DLD1 (cell line): ENCODE measurements around the gene PTGER1.

Experiments
- in situ Hi-C: cut with HindIII; loops from 2 replicates; pipeline ENCODE4 v1.10.0; 2017; ENCODE audit warnings: low sequenced_read_pairs

PTGER1 gene

GRCh38 chr19:14502334-14503092, 27.4 kb upstream of the PTGER1 start:
- in situ Hi-C loops: no loop called here

DNA sequence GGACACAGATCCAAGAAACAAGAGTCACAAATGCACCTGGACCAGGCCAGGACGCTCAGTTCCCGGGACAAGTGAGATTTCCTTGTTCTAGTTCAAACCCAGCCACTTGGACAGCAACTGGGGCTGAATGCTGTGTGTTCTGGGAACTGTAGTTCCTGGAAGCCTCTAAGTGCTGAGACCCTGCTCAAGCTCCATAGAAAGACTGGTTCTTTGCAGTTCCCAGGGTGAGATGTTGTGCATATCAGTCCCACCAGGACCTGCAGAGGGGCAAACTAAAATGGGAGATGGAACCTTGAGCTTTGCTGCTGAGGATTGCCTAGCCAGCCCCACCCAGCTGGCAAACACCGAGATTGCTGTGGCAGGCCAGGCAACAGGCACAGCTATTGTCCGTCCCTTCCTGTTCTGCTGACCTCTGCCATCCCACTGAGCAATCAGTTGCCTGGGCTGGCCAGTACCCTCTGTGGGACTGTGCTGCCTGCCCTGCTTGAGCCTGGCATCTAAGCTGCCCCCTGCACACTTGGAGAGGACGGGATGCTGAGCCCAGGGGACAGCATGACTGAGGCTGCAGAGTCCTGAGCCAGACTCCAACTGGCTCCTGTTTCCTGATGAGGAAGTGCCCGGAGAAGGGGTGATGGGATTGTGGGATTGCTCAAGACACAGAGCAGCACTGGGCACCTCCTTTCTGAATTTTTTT, 22.2 kb upstream of the PTGER1 start:
- in situ Hi-C loops: no loop called here

DNA sequence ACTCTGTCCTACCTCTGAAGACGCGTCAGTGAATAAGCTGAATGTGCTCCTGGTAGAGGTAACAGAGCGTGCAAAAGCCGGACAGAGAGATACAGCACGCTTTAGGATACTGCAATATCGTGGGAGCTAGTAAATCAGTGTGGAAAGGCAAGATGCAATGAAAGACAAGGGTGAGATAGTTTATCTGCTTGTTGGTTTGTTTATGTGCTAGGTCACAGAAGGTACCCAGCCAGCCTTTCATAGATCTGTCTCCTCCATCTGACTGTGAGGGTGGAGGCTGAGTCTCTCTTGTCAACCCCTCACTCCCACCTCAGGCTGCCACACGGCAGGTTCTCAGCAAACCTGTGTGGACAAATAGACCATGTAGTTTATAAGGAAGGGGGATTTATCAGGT, 21.7 kb upstream of the PTGER1 start:
- in situ Hi-C loops: no loop called here

GRCh38 chr19:14496029-14496833, 21.1 kb upstream of the PTGER1 start, which contains the start of gene GIPC1:
GIPC1 (minus strand) TSS chr19:14496127; CDS start chr19:14482976, 13,151 bp downstream.
- in situ Hi-C loops: no loop called here

DNA sequence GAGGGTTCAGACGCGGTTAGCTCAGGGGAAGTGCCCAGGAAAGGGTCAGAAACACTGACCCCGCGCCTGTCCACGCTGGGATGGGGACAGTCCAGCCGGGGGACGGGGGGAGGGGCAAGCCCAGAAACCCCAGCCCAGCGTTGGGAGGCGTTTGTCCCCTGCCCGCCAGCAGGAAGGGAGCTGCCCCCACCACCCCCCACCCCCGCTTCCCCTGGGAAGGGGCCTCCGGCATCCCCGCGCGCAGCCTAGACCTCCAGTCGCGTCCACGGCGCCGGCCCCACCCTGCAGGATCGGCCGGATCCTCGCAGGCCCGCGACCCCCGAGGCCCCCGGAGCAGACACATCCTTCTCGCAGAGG, 20.5 kb upstream of the PTGER1 start:
- in situ Hi-C loops: no loop called here

DNA sequence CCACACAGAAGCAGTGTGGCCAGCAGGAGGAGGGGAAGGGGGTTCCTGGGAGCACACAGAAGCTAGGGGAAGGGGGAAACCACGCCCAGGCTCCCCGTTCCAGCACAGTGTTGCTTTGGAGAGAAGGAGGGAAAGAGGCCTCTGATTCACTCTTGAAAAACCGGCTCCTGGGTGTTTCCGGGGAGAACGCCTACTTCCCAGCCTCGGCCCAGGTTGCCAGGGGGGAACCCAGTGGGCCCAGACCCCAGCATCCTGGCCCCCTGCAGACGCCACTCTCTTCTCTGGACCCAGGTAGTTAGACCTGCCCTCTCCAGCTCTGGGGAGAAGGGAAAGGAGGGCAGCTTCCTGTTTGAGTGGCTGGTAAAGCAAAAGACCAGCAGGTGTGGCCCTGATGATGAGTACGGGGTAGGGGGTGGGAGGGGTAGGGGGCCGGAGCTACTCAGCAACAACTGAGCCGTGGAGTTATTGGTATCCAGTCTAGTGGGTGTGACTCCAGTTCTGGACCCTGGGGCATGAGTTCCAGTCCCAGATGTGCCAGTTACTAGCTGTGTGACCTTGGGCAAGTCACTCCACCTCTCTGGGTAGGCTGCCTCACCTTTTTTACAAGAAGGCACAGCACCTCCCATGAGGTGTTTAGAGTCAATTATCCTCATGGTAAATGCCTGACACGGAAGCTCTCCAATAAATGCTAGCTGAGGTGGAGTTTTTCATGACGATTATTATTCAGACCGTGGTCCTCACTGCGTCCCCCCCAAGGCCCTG, 19.9 kb upstream of the PTGER1 start:
- in situ Hi-C loops: no loop called here

GRCh38 chr19:14494411-14494810, 19.3 kb upstream of the PTGER1 start:
- in situ Hi-C loops: no loop called here

DNA sequence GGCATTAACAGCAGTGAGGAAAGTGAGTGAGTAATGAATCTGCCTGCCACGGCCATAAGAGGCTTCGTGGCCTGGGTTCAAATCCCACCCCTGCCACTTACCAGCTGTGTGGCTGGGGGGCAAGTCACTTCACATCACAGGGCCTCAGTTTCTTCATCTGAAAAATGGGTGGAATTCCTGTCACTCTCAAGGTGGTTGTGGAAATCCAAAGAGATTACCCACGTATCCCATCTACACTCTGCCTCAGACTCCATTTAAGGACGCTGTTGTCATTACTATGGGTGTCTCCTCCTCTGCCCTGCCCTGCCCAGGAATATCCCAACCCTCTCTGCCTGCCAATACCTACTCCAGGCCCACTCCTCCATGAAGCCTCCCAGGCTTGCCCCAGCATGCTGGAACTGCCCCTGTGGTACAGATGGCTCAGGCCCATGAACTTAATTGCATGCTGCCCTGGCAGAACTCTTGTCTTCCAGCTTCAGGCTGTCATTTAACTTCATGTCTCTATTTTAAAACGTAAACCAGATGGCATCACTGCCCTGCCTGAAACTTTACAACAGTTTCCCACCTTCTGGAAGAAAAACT, 17.7 kb upstream of the PTGER1 start:
- in situ Hi-C loops: no loop called here

DNA sequence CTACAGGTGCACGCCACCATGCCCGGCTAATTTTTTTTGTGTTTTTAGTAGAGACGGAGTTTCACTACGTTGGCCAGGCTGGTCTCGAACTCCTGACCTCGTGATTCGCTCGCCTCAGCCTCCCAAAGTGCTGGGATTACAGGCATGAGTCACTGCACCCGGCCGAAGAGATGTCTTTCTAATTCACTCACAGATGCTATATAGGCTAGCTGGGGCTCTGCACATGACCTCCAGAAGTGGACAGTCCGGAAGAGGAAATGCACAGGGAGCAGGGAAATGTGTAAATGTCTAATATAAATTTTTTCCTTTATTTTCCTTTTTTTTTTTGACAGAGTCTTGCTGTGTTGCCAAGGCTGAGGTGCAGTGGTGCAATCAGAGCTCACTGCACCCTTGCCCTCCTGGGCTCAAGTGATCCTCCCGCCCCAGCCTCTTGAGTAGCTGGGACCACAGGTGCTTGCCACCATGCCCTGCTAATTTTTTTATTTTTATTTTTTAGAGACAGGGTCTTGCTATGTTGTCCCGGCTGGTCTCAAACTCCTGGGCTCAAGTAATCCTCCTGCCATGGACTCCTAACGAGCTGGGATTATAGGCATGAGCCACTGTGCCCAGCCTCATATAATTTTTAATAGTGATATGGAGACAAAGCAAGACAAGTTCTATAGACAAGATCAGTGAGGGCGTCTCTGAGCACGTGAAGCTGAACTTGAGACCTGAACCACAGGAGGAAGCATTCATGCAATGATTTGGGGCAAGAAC, 12.4 kb upstream of the PTGER1 start:
- in situ Hi-C loops: no loop called here

DNA sequence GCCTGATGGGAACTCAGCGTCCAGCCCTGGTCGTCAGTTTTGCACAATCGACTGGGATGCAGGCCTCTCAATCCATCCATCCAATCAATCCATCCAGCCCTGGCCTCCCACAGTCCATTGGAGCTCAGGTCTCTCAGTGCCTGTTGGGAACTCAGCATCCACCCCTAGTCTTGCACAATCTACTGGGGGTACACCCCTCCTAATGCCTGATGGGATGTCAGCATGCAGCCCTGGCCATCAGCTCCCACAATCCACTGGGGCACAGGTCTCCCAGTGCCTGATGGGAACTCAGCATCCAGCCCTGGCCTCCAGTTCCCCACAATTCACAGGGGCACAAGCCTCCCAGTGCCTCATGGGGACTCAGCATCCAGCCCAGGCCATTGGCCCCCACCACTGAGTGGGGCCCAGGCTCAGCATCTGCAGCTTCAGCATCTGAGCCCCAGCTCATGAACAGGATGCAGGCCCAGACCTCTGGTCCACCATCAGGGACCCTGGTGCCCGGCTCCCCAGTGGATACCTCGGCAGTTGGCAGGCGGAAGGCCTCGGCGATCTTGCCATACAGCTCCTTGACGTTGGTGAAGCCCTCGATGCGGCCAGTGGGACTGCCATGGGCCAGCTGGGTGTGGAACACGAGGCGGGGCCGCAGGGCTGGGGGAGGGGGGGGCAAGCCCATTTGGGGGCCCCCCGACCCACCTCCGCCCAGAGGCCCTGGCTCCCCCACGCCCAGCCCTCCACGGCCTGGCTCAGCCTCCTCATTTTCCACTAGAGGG, 7.2 kb upstream of the PTGER1 start:
- in situ Hi-C loops: no loop called here

DNA sequence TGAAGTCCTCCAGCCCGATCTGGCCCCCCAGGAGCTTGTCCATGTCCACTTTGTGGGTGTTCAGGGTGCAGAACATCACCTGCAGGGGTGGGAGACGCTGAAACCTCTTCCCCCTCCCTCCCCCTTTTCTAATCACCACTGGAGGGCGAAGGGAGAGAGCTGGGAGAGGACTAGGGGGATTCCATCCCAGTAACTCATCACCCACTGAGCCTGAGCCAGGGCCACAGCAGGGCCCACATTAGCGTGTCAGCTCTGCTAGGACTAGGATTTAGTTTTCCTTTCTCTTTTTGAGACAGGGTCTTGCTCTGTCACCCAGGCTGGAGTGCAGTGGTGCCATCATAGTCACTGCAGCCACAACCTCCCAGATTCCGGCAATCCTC, 5.5 kb upstream of the PTGER1 start:
- in situ Hi-C loops: no loop called here

- in situ Hi-C loops: no loop called here
These were observed 5.0 kb upstream of the PTGER1 start for GRCh38 chr19:14479975-14480699.

DNA sequence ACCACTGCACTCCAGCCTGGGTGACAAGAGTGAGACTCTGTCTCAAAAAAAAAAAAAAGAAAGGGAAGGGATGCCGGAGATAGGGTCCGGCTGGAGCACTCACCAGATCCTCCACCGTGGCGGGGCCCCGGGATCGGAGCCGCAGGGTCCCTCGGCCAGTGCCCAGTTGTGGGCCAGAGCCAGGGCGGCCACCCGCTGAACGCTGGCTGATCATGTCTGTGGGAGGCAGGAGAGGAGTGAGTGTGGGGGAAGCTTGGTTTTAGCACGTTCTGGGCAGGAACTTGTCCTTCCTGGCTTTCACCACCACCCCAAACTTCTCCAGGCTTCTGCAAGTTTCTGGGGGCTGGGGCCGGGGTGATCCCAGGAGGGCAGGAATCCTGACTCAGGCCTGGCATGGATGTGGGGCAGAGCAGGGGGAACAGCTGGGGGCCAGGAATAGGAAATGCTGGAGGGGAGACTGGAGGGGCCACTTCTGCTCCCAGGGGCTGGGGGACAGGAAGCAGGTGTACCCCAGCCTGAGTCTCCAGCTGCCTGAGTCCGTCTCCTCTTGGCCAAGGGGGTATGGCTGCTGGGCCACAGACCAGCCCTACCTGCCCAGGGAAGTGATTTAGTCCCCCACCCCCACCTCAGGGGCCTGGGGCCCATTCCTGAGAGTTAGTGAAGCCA, 4.3 kb upstream of the PTGER1 start:
- in situ Hi-C loops: no loop called here

DNA sequence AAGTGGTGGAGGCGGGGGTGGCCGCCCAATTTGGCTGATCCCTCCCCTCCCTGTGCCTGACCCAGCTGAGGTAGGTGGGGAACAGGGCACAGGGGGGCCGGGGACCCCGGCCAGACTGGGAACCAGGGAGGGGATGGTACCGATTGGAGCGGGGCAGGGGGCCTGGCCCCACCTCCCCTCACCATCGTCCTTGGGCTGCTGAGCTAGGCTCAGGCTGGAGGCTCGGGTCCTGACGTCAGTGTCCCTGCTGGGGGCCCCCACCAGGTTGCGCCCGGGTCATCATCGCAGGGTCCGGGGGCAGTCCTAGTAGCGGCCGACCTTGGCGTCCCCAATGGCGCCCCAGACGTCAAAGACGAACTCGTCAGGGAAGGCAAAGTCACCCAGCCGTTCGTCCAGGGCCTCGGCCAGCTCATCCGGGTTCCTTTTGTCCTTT, 3.0 kb upstream of the PTGER1 start:
- in situ Hi-C loops: no loop called here

DNA sequence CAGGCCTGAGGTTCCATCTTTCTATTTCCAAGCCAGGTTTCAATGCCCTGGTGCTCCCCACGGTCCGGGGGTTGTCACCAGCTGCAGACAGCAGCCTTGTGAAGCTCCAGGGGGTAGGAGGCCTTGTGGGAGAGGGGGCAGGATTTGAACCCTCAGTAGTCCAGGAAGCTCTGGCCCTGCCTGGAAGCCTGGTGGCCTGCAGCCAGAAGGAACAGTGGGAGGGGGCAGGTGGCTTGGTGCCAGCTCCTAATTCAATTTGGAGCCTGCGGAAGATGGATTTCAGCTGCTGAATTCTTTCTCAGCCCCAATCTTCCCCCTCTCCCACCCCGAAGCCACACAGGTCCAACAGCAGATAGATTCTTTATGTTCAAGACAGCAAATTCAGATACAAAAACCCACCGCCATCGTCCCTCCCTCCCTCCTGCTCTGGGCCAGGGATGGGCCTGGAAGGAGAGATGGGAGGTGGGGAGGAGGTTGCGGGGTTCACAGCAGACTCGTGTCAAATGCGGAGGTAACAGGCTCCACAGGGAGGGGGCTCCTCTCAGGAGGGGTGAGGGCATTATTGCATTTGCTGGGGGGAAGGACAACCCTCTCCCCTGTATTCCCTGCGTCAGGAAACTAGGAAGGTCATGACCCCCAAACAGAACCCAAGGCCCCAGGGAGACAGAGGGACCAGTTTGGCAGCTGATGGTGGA, 2.4 kb upstream of the PTGER1 start:
- in situ Hi-C loops: no loop called here

DNA sequence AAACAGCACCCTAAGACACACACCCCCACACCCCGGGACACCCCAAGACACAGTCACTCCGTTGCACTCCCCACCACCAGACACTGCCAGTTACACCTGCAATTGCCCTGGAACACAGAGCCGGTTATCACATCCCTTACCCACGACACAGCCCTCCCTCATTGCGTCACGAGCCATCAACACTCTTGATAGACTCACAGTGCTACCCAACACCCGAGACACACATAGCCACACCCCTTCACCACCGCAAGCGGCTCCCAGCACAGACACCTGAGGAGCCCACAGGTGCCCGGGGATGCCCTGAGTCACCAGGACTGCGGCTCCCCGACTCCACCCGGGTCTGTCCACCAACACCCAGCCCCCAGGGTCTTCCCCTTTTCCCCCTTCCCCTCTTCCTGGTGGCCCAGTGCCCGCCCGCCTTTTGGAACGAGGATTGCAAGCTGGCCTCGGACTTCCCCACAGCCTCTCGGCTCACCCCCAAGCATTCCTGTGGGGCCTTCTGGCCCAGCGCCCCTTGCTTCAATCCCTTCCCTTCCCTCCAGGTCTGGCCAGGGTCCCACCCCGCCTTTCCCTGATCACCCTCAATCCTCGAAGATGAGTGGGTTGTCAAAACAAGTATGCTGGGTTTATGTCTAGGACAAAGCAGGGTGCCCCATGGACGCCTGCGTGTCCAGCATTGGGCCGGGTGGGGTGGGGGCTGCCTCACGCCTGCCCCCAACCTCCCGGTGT, 1.7 kb upstream of the PTGER1 start:
- in situ Hi-C loops: no loop called here

DNA sequence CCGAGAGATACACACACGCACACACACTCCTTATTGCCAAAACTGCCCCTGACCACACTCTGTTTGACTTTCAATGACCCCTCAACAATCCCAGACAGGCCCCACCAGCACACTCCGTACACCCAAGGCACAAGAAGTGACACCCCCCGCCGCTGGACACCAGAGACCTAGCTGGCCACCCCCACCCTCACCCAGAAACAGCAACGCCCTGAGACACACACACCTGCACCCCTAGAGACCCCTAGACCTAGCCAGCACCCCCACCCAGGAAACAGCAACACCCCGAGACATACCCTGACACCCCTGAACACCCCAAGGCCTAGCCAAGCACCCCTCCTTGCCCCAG, 1.1 kb upstream of the PTGER1 start:
- in situ Hi-C loops: no loop called here
